HepG2 (cell line): ENCODE results near the gene TSHZ2. TPM values are rescaled to one million over a fixed set of nuclear protein-coding genes. Genes with fewer than 3 reads are reported as not detected.
A peak's percentile ranks its signal among the peaks of the same experiment; 100 is the strongest.

Experiments
- CREM ChIP-seq, 2 experiments: sonication (generic) in 1 of 2; formaldehyde crosslinking in 1 of 2; IDR thresholded peaks; 2 replicates each; pipeline versions ENCODE4 v1.4.0 to v1.6.1; 2016 to 2020; ENCODE audit warnings: antibody characterized with exemption in 1 of 2, mild to moderate bottlenecking in 1 of 2, missing genetic modification reagents in 1 of 2
- GATAD1 ChIP-seq: IDR thresholded peaks from 2 replicates; pipeline ENCODE4 v1.6.1; 2016; ENCODE audit warnings: missing genetic modification reagents, missing compliant biosample characterization
- HOXA7 ChIP-seq: sonication (generic); formaldehyde crosslinking; IDR thresholded peaks from 2 replicates; pipeline ENCODE4 v1.8.1; 2022; ENCODE audit warnings: mild to moderate bottlenecking, missing genetic modification reagents, moderate library complexity
- KLF6 ChIP-seq: IDR thresholded peaks from 2 replicates; pipeline ENCODE4 v1.8.0; 2016; ENCODE audit warnings: missing biosample characterization, missing genetic modification reagents
- MAF1 ChIP-seq: sonication (generic); formaldehyde crosslinking; IDR thresholded peaks from 2 replicates; pipeline ENCODE4 v1.5.0; 2020; ENCODE audit warnings: missing genetic modification reagents, borderline replicate concordance
- MBNL3 ChIP-seq: fragments of 250-450 bp; sonication (Bioruptor Pico); conservative IDR thresholded peaks from 2 replicates; pipeline ENCODE4 v1.8.0; 2022; ENCODE audit warnings: mild to moderate bottlenecking, inconsistent platforms
- NFE2L2 ChIP-seq: fragments of 150-350 bp; IDR thresholded peaks from 2 replicates; pipeline ENCODE4 v1.6.1; 2014; ENCODE audit warnings: low read length
- RFXAP ChIP-seq: sonication (generic); formaldehyde crosslinking; IDR thresholded peaks from 2 replicates; pipeline ENCODE4 v1.4.0; 2020; ENCODE audit warnings: missing genetic modification reagents, borderline replicate concordance
- RNF2 ChIP-seq: fragments of 450-650 bp; conservative IDR thresholded peaks from 2 replicates; pipeline ENCODE4 v1.6.1; 2016; ENCODE audit warnings: low read depth
- SSRP1 ChIP-seq: IDR thresholded peaks from 2 replicates; pipeline ENCODE4 v1.6.1; 2016; ENCODE audit warnings: control low read depth
- ZBTB3 ChIP-seq: sonication (generic); formaldehyde crosslinking; IDR thresholded peaks from 2 replicates; pipeline ENCODE4 v1.4.0; 2020; ENCODE audit warnings: low read depth, mild to moderate bottlenecking, moderate library complexity, missing genetic modification reagents, borderline replicate concordance
- ZC3H4 ChIP-seq: sonication (generic); formaldehyde crosslinking; IDR thresholded peaks from 2 replicates; pipeline ENCODE4 v1.4.0; 2020; ENCODE audit warnings: missing genetic modification reagents, borderline replicate concordance
- ZFP90 ChIP-seq: sonication (generic); formaldehyde crosslinking; IDR thresholded peaks from 2 replicates; pipeline ENCODE4 v1.8.0; 2022; ENCODE audit warnings: missing genetic modification reagents, mild to moderate bottlenecking, inconsistent platforms, borderline replicate concordance
- ZNF530 ChIP-seq: sonication (generic); formaldehyde crosslinking; IDR thresholded peaks from 2 replicates; pipeline ENCODE4 v1.5.0; 2020; ENCODE audit warnings: low read depth, mild to moderate bottlenecking, missing genetic modification reagents
- ZNF724P ChIP-seq: sonication (generic); formaldehyde crosslinking; IDR thresholded peaks from 2 replicates; pipeline ENCODE4 v1.8.0; 2022; ENCODE audit warnings: missing genetic modification reagents, borderline replicate concordance
- ZNF775 ChIP-seq: sonication (generic); formaldehyde crosslinking; IDR thresholded peaks from 2 replicates; pipeline ENCODE4 v1.4.0; 2020; ENCODE audit warnings: missing genetic modification reagents, mild to moderate bottlenecking, moderate library complexity, borderline replicate concordance
- polyA plus RNA-seq, 8 experiments: library from polyadenylated mRNA; depleted of rRNA in 3 of 8; stranded (reverse) in 7 of 8; unstranded in 1 of 8; fragments of >200 nt; fragmentation: Illumina TruSeq in 4 of 8; extraction: Trizol in 4 of 8; gene quantifications; 2 replicates each; pipeline versions ENCODE4 v1.2.1 to v1.2.3, GENCODE V29; 2011 to 2016; ENCODE audit warnings: low read depth in 4 of 8, missing spikeins in 1 of 8, mixed read lengths in 1 of 8; ENCODE audit not compliant: insufficient read depth in 1 of 8
- total RNA-seq, 5 experiments: library from RNA; depleted of rRNA; stranded (reverse); fragments of >200 nt; fragmentation: Illumina TruSeq; extraction: Trizol; gene quantifications; 2 replicates each; pipeline ENCODE4 v1.2.3, GENCODE V29; 2016; ENCODE audit warnings: low read depth in 1 of 5
- TF ChIP-seq, protein P1 (sequence below): sonication (generic); formaldehyde crosslinking; IDR thresholded peaks from 2 replicates; pipeline ENCODE4 v1.4.0; 2020; ENCODE audit warnings: missing genetic modification reagents
- TF ChIP-seq, protein P2 (sequence below): sonication (generic); formaldehyde crosslinking; IDR thresholded peaks from 2 replicates; pipeline ENCODE4 v1.4.0; 2020; ENCODE audit warnings: missing genetic modification reagents, borderline replicate concordance
- TF ChIP-seq, protein P3 (sequence below): sonication (generic); formaldehyde crosslinking; IDR thresholded peaks from 2 replicates; pipeline ENCODE4 v1.9.0; 2021; ENCODE audit warnings: missing genetic modification reagents, borderline replicate concordance
- TF ChIP-seq, protein P4 (sequence below): sonication (generic); formaldehyde crosslinking; IDR thresholded peaks from 2 replicates; pipeline ENCODE4 v1.5.0; 2020; ENCODE audit warnings: mild to moderate bottlenecking, missing genetic modification reagents, borderline replicate concordance

Gene TSHZ2
- total and polyA plus RNA-seq, 2 of the 13 experiments (the other 11 are each of a cell fraction or from before 2014, with no cell fraction given): 0.01 TPM; not detected in 1

DNA sequence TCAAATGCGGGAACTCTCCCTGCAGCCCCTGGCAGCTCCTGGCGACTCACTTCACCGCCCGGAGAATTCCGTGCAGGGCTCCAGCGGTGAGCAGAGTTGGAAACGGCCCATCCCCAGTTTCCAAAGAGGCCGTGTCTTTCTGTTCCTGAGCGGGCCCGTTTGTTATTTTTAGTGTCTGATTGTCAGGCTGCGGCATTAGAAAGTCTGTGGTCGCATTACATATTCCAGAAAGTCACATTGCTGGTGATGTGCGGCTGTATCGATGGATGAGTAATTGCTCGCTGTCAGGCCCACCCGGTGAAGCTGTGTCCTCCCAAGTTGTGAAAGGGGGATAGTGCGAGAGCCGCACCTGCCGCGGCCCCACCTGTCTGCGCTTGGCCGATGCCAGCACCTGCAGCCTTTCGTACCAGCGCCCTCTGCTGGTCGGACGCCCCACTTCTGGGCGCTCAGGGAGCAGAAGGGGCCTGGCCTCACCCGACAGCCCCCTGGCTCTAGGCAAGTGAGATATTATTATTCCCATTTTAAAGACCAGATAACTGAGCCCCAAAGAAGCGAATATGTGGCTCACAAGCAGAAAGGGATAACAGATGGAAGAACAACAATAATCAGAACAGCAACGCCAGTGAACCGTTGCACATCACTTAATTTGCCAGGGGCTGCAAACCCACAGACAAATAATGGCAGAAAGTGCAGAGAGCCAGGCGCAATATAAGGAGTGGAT, 244.9 kb downstream of the TSHZ2 start (continued):
- TF ChIP-seq ZFP90 (CRISPR knock-in tag) (no peak), ZNF724P (no peak), ZNF530 (CRISPR knock-in tag) (no peak), MAF1 (CRISPR knock-in tag) (no peak), HOXA7 (no peak), SSRP1 (CRISPR knock-in tag) (no peak), KLF6 (CRISPR knock-in tag) (no peak), NFE2L2 (peak; percentile 14; the same call in 1 of the 2 replicates), ZNF775 (CRISPR knock-in tag) (no peak), RNF2 (peak; percentile 78; the same call in 1 of the 2 replicates), MBNL3 (no peak), CREM (IDR thresholded peaks at IDR 0.05) (no peak), CREM (CRISPR knock-in tag; IDR thresholded peaks at IDR 0.05) (no peak), GATAD1 (CRISPR knock-in tag) (0 out of 2 replicates have a peak, but pooled peaks have one; percentile 36), ZBTB3 (CRISPR knock-in tag) (no peak), RFXAP (CRISPR knock-in tag) (no peak; the same call in 1 of the 2 replicates), ZC3H4 (CRISPR knock-in tag) (no peak)
- TF ChIP-seq, protein P1, sequence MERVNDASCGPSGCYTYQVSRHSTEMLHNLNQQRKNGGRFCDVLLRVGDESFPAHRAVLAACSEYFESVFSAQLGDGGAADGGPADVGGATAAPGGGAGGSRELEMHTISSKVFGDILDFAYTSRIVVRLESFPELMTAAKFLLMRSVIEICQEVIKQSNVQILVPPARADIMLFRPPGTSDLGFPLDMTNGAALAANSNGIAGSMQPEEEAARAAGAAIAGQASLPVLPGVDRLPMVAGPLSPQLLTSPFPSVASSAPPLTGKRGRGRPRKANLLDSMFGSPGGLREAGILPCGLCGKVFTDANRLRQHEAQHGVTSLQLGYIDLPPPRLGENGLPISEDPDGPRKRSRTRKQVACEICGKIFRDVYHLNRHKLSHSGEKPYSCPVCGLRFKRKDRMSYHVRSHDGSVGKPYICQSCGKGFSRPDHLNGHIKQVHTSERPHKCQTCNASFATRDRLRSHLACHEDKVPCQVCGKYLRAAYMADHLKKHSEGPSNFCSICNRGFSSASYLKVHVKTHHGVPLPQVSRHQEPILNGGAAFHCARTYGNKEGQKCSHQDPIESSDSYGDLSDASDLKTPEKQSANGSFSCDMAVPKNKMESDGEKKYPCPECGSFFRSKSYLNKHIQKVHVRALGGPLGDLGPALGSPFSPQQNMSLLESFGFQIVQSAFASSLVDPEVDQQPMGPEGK (CRISPR knock-in tag): peak; percentile 53; the same call in 1 of the 2 replicates
- TF ChIP-seq, protein P2, sequence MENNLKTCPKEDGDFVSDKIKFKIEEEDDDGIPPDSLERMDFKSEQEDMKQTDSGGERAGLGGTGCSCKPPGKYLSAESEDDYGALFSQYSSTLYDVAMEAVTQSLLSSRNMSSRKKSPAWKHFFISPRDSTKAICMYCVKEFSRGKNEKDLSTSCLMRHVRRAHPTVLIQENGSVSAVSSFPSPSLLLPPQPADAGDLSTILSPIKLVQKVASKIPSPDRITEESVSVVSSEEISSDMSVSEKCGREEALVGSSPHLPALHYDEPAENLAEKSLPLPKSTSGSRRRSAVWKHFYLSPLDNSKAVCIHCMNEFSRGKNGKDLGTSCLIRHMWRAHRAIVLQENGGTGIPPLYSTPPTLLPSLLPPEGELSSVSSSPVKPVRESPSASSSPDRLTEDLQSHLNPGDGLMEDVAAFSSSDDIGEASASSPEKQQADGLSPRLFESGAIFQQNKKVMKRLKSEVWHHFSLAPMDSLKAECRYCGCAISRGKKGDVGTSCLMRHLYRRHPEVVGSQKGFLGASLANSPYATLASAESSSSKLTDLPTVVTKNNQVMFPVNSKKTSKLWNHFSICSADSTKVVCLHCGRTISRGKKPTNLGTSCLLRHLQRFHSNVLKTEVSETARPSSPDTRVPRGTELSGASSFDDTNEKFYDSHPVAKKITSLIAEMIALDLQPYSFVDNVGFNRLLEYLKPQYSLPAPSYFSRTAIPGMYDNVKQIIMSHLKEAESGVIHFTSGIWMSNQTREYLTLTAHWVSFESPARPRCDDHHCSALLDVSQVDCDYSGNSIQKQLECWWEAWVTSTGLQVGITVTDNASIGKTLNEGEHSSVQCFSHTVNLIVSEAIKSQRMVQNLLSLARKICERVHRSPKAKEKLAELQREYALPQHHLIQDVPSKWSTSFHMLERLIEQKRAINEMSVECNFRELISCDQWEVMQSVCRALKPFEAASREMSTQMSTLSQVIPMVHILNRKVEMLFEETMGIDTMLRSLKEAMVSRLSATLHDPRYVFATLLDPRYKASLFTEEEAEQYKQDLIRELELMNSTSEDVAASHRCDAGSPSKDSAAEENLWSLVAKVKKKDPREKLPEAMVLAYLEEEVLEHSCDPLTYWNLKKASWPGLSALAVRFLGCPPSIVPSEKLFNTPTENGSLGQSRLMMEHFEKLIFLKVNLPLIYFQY: no peak
- TF ChIP-seq, protein P3, sequence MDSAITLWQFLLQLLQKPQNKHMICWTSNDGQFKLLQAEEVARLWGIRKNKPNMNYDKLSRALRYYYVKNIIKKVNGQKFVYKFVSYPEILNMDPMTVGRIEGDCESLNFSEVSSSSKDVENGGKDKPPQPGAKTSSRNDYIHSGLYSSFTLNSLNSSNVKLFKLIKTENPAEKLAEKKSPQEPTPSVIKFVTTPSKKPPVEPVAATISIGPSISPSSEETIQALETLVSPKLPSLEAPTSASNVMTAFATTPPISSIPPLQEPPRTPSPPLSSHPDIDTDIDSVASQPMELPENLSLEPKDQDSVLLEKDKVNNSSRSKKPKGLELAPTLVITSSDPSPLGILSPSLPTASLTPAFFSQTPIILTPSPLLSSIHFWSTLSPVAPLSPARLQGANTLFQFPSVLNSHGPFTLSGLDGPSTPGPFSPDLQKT (CRISPR knock-in tag): no peak
- TF ChIP-seq, protein P4, sequence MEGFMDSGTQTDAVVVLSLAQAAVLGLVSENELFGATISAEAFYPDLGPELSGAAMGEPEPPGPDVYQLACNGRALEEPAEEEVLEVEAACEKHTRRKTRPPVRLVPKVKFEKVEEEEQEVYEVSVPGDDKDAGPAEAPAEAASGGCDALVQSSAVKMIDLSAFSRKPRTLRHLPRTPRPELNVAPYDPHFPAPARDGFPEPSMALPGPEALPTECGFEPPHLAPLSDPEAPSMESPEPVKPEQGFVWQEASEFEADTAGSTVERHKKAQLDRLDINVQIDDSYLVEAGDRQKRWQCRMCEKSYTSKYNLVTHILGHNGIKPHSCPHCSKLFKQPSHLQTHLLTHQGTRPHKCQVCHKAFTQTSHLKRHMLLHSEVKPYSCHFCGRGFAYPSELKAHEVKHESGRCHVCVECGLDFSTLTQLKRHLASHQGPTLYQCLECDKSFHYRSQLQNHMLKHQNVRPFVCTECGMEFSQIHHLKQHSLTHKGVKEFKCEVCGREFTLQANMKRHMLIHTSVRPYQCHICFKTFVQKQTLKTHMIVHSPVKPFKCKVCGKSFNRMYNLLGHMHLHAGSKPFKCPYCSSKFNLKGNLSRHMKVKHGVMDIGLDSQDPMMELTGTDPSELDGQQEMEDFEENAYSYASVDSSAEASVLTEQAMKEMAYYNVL (CRISPR knock-in tag): 0 out of 2 replicates have a peak, but pooled peaks have one; percentile 49
